Uterus (tissue), 2 donors: ENCODE results near the gene COL6A1.

Experiments
- CTCF ChIP-seq, 4 experiments: fragments of 200-600 bp in 2 of 4; fragments of 450-650 bp in 2 of 4; sonication (generic) in 2 of 4; IDR thresholded peaks; one replicate each; pipeline ENCODE4 v1.5.1; 2016 to 2019; ENCODE audit warnings: antibody characterized with exemption in 4 of 4, mild to moderate bottlenecking in 2 of 4, moderate library complexity in 1 of 4
- POLR2A ChIP-seq, 2 donors: fragments of 450-650 bp; IDR thresholded peaks; one replicate each; pipeline ENCODE4 v1.6.1; 2016; ENCODE audit warnings: antibody characterized with exemption in 2 of 2, mild to moderate bottlenecking in 1 of 2, moderate library complexity in 1 of 2

DNA sequence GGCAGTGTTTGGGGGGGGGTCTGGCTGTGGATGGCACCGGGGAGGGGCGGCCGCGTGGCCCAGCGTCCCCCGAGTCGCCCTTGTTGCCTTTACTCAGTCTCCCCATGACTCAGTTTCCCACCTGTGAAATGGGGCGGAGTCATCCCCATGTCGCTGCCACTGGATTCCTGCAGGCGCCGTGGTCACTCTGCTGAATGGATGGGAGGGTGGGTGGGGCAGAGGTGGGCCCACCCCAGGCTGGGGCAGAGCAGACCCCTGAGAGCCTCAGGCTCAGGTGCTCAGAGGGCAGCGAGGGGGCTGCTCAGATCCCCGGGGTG lies 2.0 kb downstream of the COL6A1 start:
- TF ChIP-seq CTCF (IDR thresholded peaks at IDR 0.05) (no peak), POLR2A (IDR thresholded peaks at IDR 0.05) (no peak)
